VCaP (cell line): ENCODE measurements around the gene ANKRD44.

Source experiments
- H3K27ac ChIP-seq: fragments of 450-650 bp; 2 replicates; pipeline ENCODE4 v1.5.1; 2017
- CTCF ChIP-seq: fragments of 450-650 bp; conservative IDR thresholded peaks from 2 replicates; pipeline ENCODE4 v1.5.1; 2017; ENCODE audit warnings: mild to moderate bottlenecking, moderate library complexity

The ANKRD44 gene

GRCh38 chr2:197182668-197183067, 127.9 kb downstream of the ANKRD44 start:
- TF ChIP-seq CTCF, result no peak

GRCh38 chr2:197181491-197181890, 129.1 kb downstream of the ANKRD44 start:
- no peak overlapping the region for H3K27ac ChIP-seq
- no peak for TF ChIP-seq CTCF

More at GRCh38 chr2:197182668-197183067, 127.9 kb downstream of the ANKRD44 start:
- H3K27ac ChIP-seq, result no peak overlapping the region

GRCh38 chr2:197179744-197180498, 130.7 kb downstream of the ANKRD44 start:
- TF ChIP-seq CTCF, result no peak
- H3K27ac ChIP-seq, result peak overlapping the region; percentile 73

- H3K27ac ChIP-seq, result no peak overlapping the region
- no peak for TF ChIP-seq CTCF
These were observed 134.1 kb downstream of the ANKRD44 start for GRCh38 chr2:197176522-197176921.

- TF ChIP-seq CTCF, result no peak
- H3K27ac ChIP-seq, result peak overlapping the region; percentile 21; the same call in 1 of the 2 replicates
These were observed 136.0 kb downstream of the ANKRD44 start for GRCh38 chr2:197174539-197175094.

GRCh38 chr2:197171582-197171981, 139.0 kb downstream of the ANKRD44 start:
- no peak for TF ChIP-seq CTCF
- peak overlapping the region; percentile 77 for H3K27ac ChIP-seq

- no peak for TF ChIP-seq CTCF
- H3K27ac ChIP-seq, result peak overlapping the region; percentile 77
These were observed 140.4 kb downstream of the ANKRD44 start for GRCh38 chr2:197170208-197170607.
